HUDEP-2 (cell line): ENCODE results near the gene DCAF7.

ENCODE experiments used
- DNase-seq, 76 experiments: peaks; one replicate each; lab custom pipeline; 2025; ENCODE audit not compliant: unreplicated experiment in 76 of 76; lab: John Stamatoyannopoulos, UW

Gene DCAF7

DNA sequence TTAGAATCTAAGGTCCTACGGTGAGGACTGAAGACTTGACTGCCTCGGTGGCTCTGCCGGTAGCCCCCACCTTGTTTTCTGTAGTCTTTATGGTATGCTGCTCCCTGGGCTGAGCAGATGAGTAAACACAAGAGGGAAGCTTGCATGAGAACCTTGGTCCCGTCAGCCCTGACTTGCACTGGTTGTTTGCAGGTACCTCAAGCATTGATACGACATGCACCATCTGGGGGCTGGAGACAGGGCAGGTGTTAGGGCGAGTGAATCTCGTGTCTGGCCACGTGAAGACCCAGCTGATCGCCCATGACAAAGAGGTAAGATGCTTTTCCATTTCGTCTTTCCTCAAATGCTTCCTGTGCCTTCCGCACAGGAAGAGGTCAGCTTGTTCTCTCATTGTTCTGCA lies 29.4 kb downstream of the DCAF7 start:
- no peak for DNase-seq

DNA sequence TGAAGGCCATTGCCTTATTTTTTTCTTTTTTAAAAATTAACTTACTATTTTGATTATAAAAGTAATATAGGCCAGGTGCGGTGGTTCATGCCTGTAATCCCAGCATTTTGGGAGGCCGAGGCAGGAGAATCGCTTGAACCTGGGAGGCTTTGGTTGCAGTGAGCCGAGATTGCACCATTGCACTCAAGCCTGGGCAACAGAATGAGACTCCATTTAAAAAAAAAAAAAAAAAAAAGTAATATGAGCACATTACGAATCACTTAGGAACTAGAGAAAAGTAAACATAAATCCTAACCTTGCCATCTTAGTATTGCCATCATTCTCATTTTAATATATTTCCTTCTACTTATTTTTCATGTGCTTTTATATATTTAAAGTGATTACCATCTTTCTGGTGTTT lies 37.5 kb downstream of the DCAF7 start:
- no peak for DNase-seq

DNA sequence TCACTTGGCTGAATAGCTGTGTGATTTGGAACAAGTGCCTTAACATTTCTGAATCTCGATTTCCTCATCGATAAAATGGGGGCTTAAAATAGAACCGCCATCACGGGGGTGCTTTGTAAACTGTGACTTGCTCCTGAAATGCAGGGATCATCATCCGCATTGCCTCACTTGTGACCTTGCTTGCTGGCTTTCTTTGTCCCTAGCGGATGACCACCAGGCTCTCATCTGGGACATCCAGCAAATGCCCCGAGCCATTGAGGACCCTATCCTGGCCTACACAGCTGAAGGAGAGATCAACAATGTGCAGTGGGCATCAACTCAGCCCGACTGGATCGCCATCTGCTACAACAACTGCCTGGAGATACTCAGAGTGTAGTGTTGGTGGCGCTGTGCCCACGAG lies 38.5 kb downstream of the DCAF7 start:
- DNase-seq, result no peak

DNA sequence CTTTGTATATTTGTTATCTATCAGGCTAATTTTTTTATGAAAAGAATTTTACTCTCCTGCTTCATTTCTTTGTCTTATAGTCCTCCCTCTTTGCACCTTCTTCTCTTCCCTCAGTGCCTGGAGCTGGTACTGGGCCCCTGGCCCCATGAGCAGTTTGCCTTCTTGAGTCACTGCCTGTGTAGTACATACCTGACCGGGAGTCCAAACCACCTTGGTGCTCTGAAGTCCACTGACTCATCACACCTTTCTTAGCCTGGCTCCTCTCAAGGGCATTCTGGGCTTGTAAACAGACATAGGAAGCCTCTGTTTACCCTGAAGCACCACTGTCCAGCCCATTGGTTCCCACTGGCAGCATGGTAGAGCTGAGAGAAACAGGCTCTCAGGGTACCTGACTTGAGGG lies 39.4 kb downstream of the DCAF7 start:
- no peak for DNase-seq

DNA sequence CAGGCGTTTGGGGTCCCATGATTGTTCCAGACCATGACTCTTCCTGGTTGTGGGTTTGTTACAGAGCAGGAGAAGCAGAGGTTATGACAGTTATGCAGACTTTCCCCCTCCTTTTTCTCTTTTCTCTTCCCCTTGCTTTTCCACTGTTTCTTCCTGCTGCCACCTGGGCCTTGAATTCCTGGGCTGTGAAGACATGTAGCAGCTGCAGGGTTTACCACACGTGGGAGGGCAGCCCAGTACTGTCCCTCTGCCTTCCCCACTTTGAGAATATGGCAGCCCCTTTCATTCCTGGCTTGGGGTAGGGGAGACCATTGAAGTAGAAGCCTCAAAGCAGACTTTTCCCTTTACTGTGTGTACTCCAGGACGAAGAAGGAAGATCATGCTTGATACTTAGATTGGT lies 42.5 kb downstream of the DCAF7 start:
- DNase-seq, result no peak

DNA sequence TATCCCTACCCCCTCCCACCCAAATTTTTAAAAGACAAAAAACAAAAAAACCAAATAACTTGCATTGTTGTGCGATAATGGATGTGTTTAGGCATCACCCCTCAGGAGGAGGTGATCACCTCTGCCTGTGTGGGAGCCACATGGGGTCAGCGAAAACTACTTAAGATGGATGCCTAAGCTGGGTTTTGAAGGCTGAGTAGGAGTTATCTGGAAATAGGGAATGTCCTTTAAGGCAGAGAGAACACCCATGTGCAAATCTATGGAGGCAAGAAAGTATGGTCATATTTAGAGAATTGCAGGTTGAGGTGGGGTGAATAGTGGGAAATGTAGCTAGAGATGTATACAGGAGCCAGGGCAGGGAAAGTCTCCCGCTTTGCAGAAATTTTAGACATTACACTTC lies 44.9 kb downstream of the DCAF7 start:
- DNase-seq, result no peak

DNA sequence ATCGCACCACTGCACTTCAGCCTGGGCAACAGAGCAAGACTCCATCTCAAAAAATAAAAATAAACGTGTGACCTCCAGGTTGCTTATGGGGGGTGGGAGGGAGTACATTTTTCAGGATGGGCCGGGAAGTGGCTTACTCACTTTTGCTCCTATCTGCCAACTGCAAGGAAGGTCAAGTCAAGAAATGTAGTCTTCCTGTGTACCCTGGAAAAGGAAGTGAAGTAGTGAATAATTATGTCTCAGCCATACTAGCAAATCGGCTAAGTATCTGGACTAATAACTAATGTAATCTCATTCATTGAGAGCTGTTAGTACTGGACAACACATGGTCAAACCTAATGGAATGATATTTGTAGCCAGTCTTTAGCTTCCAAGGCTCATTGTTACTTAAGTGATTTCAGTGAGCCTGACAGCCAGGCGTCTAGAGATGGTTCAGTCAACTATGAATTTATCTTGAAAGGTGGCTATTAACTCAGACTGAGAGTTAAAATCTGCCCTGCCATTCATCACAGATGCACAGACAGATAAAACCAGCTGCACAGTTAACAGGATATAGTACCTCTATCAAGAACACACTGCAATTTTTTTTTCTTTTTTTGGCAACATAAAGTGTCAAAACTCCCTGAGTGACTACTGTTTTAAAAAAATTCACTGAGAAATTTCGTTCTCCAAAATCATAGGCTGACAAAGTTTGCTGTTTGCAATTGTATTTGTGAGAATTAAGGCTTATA lies 46.7 kb downstream of the DCAF7 start:
- peak in 1 of 76 experiments; percentile 17 for DNase-seq

DNA sequence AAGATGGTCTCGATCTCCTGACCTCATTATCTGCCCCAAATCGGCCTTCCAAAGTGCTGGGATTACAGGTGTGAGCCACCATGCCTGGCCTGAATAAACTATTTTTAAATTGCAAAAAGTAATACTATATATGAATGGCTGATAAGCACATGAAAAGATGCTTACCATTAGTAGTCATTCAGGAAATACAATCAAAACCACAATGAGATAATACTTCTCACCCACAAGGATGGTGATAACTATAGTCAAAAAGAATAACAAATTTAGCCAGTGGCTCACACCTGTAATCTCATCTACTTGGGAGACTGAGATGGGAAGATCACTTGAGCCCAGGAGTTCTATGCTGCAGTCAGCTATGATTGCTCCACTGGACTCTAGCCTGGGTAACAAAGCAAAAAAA lies 48.0 kb downstream of the DCAF7 start:
- DNase-seq, result no peak

DNA sequence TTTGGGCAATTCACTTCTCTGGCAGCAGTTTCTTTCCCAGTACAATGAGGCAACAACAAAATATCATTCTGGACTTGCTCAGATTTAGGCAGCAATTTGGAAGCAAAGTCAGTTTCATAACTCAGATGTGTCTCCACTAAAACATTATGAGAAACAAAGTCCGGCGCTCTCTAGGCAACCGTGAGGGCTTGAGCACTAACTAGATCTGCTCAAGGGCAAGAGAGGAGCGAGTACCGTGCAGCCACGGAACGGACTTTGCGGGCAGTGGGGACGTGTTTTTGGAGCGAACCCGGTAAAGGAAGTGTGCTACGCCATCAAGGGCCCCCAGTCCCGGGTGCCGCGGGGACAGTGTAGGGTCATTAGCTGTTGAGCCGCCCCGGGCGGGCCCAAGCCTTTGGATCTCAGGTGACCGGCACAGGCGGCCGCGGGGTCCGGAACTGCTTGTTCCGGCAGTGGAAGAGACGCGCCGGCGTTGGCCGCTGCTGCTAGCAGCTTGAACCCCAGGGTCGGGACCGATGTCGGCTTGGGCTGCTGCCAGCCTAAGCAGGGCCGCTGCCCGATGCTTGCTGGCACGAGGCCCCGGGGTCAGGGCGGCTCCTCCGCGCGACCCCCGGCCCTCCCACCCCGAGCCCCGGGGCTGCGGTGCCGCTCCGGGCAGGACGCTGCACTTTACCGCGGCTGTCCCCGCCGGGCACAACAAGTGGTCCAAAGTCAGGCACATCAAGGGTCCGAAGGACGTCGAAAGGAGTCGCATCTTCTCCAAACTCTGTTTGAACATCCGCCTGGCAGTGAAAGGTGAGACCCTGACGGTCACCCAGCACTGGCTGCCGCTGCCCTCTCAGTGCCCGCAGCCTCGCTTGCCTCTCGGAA lies 50.5 kb downstream of the DCAF7 start, which contains the start of gene TACO1:
Gene TACO1 (plus strand): TSS at position 327 of the 870 bp plus-strand sequence. CDS start 189 bp downstream, at position 516.
- DNase-seq, result peak in 74 of 76 experiments; percentile 9 to 87 (median 70)

DNA sequence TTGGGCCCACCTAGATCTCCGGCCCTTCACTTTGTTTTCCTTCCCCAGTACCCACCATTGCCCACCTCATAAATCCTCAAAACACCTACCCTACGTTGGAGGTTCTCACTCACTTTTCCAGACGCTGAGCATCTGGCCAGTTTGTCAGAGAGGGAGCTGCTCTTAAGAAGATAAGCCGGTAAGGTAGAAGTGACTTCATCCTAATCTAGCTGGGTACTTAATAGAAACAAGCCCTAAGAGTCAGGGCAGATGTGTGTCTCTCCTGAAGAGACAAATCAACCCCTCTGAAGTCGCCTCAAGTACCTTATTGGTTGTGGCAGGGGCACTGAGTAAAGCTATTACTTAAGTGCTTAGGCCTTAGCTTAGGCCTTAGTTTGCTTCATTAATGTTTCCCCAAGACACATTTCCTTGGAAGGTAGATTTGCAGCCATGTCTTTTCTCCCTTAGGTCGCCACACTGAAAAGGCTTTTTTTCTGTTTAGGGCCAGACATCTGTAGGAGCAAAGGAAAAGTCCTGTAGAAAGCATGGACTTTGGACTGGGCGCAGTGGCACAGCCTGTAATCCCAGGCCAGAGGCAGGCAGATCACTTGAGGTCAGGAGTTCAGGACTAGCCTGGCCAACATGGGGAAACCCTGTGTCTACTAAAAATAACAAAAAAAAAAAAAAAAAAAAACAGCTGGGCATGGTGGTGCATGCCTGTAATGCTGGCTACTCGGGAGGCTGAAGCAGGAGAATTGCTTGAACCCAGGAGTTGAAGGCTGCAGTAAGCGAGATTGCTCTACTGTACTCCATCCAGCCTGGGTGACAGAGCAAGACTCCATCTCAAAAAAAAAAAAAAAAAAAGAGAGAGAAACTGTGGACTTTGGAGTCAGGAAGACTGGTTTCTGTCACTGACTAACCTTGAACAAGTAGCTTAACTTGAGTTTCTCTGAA lies 51.4 kb downstream of the DCAF7 start:
- DNase-seq, result peak in 10 of 76 experiments; percentile 7 to 36 (median 18)

DNA sequence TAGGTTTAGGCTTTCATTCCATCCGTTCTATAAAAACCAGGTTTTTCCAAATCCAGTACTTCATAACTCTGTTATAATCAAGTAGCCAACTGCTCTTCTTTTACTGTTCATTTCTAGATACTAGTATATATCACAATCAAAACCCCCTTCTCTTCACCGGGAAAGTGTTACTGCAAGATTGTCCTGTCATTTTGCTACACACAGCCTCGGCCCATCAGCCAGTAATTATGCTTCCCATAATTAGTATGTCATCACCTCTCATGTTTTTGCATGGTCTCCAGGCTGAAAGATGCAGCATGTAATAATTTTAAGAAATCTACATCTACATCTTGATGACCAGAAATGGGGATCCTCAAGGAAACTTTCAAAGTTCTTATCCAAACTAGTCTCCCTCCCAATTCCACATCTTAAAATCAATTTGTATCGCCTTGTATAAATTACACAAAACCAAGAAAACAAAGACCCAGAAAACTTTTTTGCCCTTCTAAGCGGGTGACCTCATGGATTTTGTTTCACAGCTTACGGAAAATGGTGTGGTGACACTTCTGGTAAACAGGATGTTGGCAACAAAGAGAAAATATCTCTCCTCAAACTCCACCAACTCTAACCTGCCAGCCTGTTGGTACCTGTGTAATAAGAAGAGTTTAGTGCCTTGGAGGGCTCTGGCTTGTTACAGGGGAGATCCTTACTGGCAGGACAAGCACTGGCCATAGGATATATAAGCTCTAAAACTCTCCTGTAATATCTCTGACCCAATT lies 59.7 kb downstream of the DCAF7 start:
- DNase-seq, result no peak

DNA sequence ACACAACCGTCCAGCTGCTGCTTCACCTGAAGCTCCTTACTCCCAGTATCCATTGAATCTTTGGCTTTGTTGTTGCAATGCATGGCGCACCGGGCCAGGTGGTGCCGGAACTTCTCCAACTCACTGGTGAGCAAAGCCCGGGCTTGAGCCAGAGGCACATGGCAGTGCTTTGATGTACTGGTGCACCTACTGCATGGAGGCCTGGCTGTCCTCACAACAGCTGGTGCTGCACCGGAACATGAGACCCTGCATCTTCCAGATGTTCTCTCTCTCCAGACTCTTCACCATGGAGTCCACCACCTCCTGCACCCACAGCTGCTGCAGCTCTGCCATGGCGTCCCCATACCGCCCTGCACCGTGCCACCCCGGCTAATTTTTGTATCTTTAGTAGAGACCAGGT lies 60.6 kb downstream of the DCAF7 start:
- no peak for DNase-seq

DNA sequence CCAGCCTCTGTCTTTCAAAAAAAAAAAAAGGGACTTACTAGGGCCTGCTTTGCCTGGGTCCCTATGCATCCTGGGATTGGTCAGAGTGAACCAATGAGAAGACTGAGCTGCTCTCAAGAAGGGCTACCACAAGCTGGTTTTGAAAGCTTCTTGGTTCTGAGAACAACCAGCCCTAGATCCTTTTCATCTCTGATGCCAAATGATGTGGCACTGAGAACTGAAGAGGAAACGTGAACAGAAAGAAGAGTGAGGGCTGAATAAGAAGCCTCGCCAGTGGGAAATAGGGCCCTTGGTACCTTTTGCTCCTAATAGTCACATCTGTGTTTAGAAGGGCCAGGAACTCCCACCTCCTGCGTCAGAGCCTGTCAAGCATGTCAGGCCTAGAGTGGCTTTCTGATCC lies 61.1 kb downstream of the DCAF7 start:
- DNase-seq, result no peak

DNA sequence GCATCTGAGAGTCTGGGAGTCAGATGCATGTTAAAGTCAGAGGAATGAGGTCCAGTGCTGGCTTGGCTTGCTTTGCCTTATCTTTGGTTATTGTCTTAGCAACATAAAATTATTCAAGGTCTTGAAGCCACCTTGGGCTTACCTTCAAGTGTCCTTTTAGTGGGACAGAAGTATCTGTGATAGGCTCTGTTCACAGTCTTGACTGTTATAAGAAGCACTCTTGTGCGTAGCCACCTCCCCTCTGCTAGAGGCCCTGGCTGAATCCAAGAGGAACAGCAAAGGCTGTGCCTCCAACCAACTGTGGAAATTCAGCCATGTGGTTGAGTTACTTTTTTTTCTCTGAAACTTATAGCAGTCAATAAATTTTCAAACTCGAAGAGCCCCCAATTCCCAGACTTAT lies 63.4 kb downstream of the DCAF7 start:
- no peak for DNase-seq

DNA sequence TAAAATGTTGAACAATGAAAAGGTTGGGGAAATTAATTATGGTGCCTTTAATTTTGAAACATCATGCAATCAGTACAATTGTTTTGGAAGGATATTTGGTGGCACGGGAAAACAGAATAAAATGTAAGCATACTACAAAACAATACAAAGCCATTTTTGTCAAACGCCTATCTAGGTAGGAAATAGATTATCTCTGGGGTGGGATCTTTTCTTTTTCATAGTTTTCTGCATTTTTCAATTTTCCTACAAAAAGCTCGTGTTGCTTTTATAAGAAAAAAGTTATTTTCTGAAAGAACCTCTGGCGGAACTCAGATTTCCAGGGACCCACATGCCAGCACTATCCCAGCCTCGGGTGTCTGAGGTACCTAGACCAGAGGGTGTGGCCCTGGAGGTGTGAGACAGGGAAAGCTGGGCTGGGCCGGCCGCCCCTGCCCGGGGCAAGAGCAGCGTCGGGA lies 71.0 kb downstream of the DCAF7 start:
- DNase-seq, result no peak

DNA sequence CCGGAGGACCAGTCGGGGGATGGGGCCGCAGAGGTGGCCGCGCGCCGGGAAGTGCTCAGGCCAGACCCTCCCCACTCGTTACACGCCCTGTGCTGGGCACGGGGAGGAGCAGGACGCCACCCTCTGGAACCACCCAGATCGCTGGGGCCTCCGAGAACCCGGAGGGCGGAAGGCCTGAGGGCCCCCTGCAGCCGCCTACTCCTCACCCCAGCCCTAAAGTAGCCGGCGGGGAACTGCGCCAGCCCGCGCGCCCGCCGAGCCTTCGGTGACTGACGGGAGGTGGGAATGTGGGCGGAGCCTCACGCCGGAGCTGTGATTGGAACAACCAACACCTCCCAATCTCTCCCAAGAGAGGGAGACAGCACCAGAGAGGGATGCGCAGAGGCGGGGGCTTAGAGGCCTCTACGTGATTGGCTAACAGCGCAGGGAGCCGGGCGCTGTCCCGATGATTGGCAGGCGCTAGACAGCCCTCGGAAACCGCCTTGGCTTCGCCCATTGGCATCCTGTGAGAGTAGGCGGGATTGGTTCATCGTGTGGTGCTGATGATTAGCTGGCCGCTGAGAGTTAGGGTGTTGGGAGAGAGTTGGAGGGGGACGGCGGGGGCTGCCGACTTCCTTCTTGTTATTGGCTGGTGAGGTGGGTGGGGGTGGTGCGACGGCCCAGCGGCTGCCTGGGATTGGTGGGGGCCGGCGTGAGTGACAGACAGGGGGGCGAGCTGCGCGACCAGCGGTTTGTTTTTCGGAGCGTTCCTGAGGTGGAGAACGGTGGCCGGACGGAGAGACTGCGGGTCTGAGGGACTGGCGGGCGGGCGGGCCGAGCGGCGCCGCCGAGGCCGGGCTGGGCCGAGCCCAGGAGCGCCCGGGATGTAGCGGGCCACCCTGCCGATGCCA lies 71.7 kb downstream of the DCAF7 start, which contains the start of gene MAP3K3:
Gene MAP3K3 (plus strand): TSS at position 734 of the 890 bp plus-strand sequence. CDS start 343 bp downstream, outside the sequence.
- peak; percentile 24 to 100 (median 99) for DNase-seq

DNA sequence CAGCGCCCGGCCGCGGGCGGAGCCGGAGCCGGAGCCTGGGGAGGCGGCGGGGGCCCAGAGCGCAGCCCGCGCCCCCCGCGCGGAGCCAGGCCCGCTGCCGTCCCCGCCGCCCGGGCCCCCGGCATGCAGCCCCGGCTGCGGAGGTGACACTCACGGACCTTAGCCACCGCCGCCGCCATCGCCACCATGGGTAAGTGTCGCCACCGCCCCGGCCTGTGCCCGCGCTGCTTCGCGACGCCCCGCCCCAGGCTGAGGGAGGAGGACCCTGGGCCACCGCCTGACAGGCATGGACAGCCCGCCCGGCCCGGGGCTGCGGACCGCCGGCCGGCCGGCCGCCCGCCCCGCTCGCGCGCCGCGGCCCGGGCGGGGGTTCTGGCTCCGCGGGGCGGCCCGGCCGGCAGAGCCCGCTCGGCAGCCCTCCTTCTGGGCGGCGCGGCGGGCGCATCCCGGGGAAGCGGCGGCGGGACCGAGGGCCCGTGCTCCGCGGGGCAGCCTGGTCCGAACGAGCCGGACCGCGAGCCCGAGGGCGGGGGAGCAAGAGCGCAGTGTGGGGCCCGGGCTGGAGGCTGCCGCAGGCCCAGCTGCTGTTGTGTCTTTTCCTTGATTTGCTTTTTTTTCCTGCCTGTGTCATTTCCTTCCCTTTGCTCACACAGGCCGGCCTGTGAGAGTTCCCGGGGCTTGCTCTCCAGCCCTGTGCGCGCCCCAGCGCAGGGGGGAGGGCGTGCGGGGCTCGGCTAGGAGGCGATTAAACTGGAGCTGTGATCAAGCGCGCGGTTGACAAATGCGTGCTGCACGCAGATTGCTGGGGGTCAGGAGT lies 72.5 kb downstream of the DCAF7 start:
- DNase-seq, result peak in 58 of 76 experiments; percentile 2 to 65 (median 42)
